HG03571 (cell line): Measurements from ENCODE around the gene KAT14.
"Not testable (repeated sequence)": the region's sequence is repeated elsewhere in the genome, so short reads cannot be mapped to it uniquely, and the experiment has no call there.

Source experiments
- ATAC-seq: cut with Tn5 transposase; IDR thresholded peaks from one replicate; pipeline ENCODE4 v1.9.1; 2021; ENCODE audit not compliant: unreplicated experiment

KAT14 gene

DNA sequence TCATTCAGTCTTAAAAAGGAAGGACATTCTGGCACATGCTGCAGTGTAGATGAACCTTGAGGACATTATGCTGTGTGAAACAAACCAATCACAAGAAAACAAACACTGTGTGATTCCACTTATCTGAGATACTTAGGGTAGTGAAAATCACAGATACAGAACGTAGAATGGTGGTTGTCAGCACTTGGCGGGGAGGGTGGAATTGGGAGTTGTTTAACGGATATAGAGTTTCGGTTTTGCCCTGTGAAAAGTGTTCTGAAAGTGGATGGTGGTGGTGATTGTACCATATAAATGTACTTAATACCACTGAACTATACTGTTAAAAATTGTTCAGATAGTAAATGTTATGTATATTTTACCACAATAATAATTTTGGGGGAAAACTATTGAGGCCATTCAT lies 18.4 kb downstream of the KAT14 start:
- no peak for ATAC-seq

DNA sequence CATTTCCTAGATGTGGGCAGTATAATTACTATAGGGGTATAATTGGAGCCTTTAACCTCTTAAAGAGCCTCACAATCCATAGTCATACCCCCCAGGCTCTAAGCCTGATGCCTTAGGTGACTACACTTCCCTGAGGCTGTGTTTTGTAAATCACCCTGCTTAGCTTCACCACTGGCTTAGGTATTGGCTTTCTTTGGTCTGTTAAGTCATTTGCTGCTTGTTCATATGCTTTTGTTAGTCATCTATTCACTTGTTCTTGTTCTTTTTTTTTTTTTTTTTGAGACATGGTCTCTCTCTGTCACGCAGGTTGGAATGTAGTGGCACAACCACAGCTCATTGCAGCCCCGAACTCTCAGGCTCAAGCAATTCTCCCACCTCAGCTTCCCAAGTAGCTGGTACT lies 26.7 kb downstream of the KAT14 start:
- ATAC-seq, result no peak

DNA sequence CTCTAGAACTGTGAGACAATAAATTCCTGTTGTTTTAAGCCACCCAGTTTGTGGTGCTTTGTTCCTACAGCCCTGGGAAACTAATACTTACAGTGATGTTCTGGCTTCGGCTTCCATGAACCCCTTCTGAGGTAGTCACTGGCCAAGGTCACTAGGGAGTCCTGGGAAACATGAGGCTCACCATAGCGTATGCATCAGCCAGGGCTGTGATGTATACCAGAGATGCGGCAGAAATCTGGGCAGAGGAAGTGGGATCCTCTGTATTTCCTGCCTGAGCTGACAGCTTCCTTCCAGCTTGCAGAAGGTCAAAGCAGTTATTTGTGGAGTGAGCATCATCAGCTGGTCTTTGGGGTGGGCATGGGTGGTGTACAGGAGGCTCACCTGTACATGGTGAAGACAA lies 27.9 kb downstream of the KAT14 start:
- ATAC-seq, result no peak

DNA sequence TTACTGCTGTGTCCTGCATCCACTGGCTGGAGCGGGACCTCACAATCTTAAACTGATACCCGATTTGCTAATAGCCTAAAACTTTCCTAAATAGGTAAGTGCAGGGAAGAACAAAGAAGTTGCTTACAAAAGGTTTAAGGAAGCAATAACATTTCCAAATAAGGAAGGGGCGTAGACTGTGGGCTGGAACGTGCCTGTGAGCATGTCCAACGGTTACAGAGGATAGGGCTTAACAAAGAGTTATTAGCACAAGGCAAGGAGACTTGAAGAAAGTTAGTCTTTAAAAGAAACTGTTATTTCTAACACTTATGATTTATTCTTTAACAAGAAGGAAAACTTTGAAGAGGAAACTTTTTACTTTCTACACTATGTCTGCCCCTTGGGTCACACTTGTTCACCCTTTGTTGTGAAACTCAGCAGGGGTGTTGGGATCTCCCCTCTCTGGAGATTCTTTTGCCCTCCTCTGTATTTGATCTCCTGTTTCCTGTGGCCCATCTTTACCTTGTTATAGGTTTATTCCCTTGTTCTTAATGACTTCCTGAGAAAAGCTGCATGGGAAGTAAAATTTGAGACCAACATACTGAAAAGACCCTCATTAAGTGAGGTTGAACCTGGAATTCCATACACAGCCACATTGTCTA lies 28.7 kb downstream of the KAT14 start:
- no peak for ATAC-seq

DNA sequence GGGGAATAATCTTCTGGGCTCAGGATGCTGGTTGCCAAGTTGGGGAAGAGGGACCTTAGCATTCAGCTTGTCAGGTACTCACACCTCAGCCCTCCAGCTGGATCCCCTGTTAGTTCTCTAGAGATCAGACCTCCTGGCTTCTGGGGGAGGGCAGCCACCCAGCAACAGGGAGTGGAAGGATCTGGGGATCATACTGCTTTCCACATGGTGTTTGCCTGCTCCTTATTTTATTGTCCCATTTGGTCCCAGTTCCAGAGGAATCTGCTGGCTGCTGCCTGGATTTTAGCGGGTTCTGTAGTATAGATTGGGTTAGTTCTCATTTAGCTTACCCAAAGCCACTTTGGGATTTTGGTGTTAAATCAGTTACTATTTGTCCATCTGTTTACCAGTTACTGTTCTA lies 29.3 kb downstream of the KAT14 start:
- ATAC-seq, result no peak

DNA sequence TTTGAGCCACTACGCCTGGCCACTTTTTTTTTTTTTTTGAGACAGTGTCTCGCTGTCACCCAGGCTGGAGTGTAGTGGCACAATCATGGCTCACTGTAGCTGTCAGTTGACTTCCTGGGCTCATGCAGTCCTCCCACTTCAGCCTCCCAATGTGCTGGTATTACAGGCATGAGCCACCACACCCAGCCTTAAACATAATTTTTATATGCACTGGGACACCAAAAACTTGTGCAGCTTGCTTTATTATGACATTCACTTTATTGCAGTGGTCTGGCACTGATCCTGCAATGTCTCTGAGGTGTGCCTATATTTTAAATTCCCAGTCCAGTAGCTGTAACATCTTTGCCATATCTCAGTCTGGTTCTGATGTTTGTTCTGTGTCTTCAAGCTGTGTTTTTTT lies 34.7 kb downstream of the KAT14 start:
- ATAC-seq, result no peak

DNA sequence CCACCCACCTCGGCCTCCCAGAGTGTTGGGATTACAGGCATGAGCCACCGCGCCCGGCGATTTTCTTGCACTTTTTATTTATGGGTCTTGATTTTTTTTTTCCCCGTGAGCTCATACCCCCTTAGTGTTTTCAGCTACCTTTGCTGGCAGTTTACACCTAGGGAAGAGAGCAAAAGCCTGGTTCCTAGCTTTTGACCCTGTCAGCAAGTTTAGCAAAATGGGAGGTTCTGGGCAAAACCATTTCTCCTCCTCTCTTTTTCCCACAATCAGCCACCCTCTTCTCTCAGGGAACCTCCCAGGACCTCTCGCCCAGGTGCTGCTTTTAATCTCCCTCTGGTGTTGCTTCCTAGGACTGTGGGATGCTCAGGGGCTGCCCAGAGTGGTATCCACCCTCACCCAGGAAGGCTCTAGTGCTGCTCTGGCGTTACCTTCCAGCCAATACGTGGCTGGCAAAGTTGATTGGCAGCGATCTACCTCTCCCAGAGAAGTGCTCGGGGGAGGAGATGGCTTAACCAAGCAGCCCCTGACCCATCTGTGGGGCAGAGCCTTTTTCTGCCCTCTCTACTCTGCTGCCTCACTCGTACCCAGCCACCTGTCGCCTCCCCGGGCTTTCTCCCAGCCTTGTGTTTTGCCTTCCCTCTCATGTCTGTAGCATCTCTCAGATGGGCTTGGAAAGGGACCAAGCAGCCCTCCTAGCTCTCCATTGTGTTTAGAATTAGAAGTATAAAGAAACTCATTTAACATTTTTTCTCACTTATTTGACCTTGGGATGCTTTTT lies 37.4 kb downstream of the KAT14 start:
- no peak for ATAC-seq

DNA sequence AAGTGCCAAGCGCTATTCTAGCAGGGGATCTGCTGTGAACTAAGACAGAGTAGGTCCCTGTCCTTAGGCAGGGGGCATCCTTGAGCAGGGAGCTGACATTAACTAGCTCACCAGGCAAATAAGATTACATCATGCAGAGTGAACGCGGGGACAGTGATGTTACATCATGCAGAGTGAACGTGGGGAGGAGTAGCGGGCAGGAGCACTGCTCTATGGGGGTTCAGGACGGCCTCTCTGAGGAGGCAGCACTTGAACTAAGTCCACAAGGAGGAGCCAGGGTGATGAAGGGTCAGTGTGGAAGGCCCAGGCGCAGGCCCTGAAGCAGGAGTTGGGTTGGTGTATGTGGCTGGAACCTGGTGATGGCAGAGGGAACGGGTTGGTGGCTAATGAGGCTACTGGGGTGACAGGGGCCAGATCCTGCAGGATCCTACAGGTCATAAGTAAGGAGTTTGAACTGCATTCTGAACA lies 38.7 kb downstream of the KAT14 start:
- ATAC-seq, result no peak

DNA sequence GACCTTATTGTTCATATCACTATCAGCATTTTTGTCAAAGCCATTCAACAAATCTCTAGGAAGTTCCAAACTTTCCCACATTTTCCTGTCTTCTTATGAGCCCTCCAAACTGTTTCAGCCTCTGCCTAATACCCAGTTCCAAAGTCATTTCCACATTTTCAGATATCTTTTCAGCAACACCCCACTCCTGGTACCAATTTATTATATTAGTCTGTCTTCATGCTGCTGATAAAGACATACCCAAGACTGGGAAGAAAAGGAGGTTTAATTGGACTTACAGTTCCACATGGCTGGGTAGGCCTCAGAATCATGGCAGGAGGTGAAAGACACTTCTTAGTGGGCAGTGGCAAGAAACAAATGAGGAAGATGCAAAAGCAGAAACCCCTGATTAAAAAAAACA lies 42.7 kb downstream of the KAT14 start:
- not testable (repeated sequence) for ATAC-seq

DNA sequence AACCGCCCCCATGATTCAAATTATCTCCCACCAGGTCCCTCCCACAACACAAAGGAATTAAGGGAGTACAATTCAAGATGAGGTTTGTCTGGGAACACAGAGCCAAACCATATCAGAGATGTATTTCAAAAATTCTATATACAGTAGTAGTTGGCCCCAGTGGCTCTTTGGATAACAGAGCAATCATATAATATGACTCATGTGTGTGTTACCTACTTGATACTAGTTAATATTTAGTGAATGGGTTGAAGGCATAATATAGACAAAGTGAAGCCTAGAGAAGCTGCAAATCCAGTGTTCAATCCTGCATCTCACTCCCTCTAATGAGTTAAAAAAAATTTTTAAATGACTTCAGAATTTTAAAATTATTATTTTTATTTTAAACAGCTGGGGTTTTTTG lies 43.2 kb downstream of the KAT14 start:
- ATAC-seq, result no peak

DNA sequence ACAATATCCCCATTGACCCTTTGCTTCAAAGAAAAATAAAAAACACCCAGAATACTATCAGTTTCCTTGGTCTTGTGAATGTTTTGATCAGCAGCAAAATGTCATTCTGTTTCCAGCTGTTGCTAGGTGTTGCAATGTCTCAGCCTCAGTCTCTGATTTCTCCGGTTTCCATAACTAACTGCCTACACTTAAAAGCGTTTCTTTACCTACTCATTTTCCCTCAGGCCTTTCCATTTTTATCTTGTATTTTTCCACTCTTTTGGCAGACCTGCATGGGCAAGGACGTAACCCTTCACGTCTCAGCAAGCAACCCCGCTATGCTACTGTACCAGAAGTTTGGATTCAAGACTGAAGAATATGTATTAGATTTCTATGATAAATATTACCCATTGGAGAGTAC lies 49.4 kb downstream of the KAT14 start:
- ATAC-seq, result no peak

DNA sequence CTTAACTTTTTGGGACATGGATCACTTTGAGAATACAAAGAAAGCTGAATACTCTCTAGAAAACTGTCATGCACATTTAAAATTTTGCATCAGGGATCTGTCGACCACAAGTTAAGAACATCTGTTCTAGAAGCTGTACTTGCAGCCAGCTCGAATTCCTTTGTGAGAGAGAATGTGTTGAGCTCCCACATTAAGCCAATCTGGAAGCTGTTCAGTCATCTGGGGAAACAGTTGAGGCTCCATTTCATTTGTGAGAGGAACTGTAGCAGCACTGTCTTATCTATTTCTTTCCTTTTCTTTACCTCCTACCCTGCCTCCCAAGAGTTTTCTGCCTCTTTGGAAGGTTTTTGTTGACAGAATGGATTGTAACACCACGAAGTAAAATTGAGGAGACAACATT lies 50.8 kb downstream of the KAT14 start:
- ATAC-seq, result no peak

DNA sequence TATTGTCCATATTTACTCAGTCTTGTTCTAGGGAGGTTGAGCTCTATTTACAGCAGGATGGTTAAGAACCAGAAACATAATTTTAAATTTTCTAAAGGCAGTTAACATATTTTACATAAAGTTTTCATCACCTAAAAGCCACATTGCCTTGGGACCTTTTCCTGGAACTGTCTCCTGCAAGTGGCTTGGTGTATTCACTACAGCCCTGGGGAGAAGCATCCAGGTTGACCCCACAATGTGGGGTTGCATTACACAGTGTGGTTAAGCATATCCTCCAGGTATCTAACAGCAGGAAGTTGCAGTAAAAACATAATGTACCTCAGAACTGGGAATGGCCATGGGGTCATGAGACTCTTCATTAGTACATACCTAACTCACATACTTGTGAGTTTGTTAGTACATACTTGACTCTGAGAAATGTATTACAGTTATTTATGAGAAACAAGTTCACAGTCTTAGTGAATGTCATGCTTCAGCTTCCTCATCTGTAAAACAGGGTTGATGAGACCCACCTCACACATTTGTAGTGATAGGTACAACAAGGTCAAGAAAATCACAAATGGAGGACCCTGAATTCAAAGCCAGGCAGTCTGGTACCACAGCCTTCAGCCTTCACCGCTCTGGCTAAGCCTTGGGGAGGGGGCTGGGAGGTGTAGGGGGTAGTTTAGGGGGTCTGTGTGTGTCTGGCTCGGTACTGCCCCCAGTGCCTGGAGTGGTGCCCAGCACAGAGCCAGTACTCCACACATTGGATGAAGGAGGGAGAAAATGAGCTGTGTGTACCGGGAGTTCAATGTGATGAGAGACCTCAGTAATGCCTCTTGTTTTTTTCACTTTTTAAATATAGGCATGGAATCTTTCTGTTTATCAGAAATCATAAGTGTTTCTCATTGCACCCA lies 52.9 kb downstream of the KAT14 start:
- no peak for ATAC-seq

DNA sequence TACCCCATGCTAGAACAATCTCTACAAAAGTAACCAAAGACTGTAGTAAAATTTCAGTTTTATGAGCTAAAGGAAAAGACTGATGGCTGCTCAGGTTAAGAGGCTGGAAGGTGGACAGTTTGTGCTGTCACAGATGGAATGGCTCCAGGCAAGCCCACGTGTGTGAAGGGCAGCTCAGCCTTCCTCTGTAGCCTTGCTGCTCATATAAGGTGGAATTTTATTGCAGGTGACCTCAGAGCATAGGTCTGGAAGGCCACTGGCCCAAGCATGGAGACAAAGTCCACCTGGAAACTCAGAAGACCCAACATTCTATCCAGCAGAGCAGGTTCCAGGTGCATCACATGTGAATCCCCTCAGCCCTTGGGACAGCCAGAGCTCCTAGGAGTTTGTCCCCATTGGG lies 53.6 kb downstream of the KAT14 start:
- ATAC-seq, result no peak

DNA sequence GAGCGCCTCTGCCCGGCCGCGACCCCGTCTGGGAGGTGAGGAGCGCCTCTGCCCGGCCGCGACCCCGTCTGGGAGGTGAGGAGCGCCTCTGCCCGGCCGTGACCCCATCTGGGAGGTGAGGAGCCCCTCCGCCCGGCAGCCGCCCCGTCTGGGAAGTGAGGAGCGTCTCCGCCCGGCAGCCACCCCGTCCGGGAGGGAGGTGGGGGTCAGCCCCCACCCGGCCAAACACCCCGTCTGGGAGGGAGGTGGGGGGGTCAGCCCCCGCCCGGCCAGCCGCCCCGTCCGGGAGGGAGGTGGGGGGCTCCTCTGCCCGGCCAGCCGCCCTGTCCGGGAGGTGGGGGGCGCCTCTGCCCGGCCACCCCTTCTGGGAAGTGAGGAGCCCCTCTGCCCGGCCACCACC lies 56.8 kb downstream of the KAT14 start:
- ATAC-seq, result not testable (repeated sequence)

DNA sequence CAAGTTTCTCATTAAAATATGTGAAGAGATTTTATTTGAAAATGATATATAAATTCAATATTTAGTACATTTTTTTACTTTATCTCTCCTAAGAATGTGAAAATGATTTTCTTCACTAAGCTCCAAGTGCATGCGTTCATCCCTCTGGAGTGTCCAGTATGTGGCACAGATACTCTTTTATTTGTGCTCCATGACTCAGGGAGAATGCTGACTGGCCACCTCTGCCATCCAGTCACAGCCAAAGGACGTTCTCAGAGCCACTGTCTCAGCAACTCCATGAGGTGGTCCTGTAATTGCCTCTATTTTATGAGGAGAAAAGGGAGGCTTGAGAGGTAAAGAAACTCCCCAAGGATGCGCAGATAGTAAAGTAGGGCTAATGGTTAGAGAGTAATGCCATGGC lies 58.3 kb downstream of the KAT14 start:
- no peak for ATAC-seq

DNA sequence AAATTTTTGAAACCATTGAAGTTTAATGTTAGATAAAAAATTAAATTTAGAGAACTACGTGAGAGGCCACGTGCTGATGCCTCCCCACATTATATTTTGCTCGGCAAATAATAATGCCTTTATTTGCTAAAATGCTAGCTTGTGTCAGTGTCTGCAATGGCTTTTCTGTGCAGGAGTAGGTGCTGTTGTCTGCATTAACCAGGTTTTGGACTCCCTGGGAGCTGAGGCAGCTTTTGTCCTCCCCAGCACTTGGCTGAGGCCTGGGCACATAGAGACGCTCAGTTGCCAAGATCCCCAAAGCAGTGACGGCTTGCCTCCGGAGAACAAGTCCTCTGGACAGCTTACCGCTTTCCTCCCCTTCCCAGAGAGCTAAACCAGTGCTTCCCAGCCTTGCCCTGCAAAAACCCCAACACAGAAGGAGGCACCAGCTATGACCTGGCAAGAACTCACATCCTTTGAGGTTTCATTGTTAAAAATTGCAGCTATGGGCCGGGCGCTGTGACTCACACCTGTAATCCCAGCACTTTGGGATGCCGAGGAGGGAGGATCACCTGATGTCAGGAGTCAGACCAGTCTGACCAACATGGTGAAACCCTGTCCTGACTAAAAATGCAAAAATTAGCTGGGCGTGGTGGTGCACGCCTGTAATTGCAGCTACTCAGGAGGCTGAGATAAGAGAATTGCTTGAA lies 59.9 kb downstream of the KAT14 start:
- ATAC-seq, result no peak

DNA sequence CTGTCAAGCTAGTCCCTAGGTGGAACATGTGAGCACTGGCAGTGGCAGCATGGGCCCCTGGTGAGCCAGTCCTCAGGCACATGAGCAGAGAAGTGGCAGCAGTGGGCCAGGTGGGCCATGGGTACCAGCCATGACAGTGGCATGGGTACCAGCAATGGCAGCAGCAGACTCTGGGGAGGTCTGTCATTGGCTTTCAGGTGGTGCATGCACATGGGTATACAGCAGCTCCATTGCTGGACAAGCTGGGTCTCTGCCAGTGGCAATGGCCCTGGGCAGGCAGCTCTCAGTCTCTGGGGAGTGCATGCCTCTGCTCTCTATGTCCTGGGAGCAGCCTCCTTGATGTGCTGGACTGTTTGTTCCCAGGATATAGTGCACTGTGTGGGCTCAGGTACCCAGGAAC lies 65.3 kb downstream of the KAT14 start:
- ATAC-seq, result no peak

DNA sequence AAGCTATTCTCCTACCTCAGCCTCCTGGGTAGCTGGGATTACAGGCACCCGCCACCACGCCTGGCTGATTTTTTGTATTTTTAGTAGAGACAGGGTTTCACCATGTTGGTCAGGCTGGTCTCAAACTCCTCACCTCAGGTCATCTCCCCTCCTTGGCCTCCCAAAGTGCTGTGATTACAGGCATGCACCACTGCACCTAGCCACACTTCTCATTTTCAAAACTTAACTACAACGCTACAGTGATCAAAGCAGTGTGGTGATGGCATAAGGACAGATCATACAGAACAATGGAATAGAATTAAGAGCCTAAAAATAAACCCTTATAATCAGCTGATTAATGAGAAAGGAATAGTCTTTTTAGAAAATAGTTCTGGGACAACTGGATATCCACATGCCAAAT lies 66.0 kb downstream of the KAT14 start:
- ATAC-seq, result not testable (repeated sequence)

DNA sequence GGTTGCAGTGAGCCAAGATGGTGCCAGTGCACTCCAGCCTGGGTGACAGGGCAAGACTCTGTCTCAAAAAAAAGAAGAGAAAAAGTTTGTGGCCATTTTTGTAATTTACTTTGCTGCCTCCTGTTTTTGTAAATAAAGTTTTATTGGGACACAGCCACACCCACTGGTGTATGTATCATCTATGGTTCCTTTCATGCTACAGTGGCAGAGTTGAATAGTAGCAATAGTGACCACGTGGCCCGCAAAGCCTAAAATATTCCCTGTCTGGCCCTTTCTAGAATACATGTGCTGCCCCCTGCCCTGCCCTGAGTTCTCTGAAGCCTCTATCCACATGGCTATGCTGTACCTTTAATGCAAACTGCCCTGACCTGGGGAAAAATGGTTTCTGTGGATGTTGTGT lies 75.3 kb downstream of the KAT14 start:
- no peak for ATAC-seq

DNA sequence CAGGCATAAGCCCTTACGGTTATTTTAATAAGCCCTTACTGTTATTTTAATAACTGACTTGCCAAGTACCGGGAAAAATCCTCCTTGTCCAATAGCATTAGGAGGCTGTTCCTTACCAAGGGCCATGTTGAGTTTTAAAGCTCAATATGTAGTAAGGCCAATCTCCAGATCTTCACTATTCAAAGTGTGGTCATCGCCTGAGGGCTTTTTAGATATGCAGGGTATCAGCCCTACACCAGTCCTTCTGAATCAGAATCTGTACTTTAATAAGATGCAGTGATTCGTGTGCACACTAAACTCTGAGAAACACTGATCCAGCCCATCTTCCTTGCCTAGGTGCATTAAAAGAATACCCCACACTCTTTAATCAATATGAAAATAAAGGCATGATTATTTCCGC lies 77.9 kb downstream of the KAT14 start:
- no peak for ATAC-seq
